Left colon (tissue), 2 donors: ENCODE data around the gene GPR135. TPM values are rescaled to one million over a fixed set of nuclear protein-coding genes. Genes with fewer than 3 reads are reported as not detected.
"Not testable (repeated sequence)": the region's sequence is repeated elsewhere in the genome, so short reads cannot be mapped to it uniquely, and the experiment has no call there.

ENCODE experiments used
- ATAC-seq: fragments of 200-7000 bp; cut with Tn5 transposase; one replicate; pipeline ENCODE4 v1.9.1; 2020; ENCODE audit warnings: mild to moderate bottlenecking, moderate library complexity
- DNase-seq, 2 donors: peaks; one replicate each; pipeline ENCODE4 v3.0.0-alpha.2; 2020
- intact Hi-C, 2 donors: fragments of 100-400 bp; cut with DNase I in 1 of 2; cut with micrococcal nuclease in 1 of 2; formaldehyde crosslinking; loops; one replicate each; pipeline versions ENCODE4 v1.11.2 to v1.14.0; 2022; cut with DNase I, micrococcal nuclease
- total RNA-seq, 2 donors: library from RNA; stranded (reverse); fragmentation: NEBNext Ultra II Directional; extraction: Animal tissue kit (Norgen Biotek cat#: 25700); gene quantifications; one replicate each; pipeline ENCODE4 v1.2.1, GENCODE V29; 2021
- donor health status: DM: no; HTN: no; CAD: no.
- donor health status: DM: yes; HTN: yes; CAD: no.

Gene GPR135
- total RNA-seq, 2 donors from 2014 or later: 1.5 to 2.0 TPM

DNA sequence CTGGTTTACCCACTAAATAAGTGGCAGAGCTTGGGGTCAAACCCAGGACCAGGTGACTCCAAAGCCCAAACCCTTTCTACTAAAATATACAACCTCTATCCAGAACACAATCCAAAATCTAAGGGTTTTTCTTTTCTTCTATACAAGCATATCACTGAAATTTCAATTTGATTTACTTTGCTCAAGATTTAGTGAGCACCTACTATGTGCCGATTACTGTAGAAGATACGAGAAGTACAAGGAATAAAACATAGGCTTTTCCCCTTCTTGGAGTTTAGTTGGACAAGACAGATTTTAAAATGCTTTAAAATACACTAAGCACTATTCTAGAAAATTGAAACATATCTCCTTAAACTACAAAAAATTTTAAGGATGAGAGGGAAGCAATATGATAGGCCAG is 16.2 kb upstream of the GPR135 start:
- intact Hi-C loops: no loop called here
- no peak for ATAC-seq
- DNase-seq: no peak

- no peak for DNase-seq
- ATAC-seq: no peak
- intact Hi-C loops: no loop called here
Observed at GRCh38 chr14:59480166-59480565, 15.0 kb upstream of the GPR135 start.

GRCh38 chr14:59478540-59478939 is 13.4 kb upstream of the GPR135 start:
- no peak for DNase-seq
- intact Hi-C loops: no loop called here
- no peak for ATAC-seq

- no peak for ATAC-seq
- no peak for DNase-seq
Observed at GRCh38 chr14:59475709-59476108, 10.5 kb upstream of the GPR135 start.

GRCh38 chr14:59474172-59474571 is 9.0 kb upstream of the GPR135 start:
- intact Hi-C loops: no loop called here
- ATAC-seq: no peak
- no peak for DNase-seq

More at GRCh38 chr14:59475709-59476108, 10.5 kb upstream of the GPR135 start:
- intact Hi-C loops: no loop called here

DNA sequence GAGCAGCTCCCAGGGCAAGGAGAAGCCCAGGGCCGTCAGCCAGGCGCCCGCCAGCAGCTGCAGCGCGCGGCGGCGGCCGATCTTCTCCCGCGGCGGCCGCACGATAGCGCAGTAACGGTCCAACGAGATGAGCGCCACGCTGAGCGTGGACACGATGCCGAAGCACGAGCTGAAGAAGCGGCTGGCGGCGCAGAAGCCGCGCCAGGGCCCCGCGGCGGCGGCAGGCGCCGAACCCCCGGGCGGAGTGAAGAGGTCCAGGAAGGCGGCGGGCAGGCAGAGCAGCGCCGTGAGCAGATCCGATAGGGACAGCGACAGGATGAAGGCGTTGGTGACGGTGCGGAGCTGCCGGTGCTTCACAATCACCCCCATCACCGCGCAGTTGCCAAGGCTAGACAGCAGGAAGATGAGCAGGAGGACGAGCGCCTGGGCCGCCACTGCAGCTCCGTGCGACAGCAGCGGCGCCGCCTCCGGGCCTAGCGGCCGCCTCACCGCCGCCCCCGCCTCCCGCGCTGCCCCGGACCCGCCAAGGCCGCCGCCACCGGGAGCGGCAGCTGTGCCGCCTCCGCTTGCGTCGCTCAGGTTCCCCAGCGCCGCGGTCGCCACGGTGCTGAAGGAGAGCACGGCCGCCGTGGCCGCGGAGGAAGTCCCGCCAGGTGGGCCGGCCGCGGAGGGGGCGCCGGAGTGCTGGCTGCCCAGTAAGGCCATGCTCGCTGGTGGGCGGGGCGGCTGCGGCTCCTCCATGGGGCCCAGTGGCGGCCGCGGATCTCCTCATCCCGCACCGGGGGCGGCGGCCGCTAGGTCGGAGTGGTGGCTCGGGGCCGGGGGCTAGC is 479 bp downstream of the GPR135 start:
- peak; percentile 49 to 75 for DNase-seq
- intact Hi-C loops: no loop called here
- peak; percentile 79 for ATAC-seq

- ATAC-seq (no peak), DNase-seq (peak in 1 of 2 donors; percentile 26)
- intact Hi-C loops: no loop called here
Observed at GRCh38 chr14:59463787-59464485, 1.2 kb downstream of the GPR135 start.

GRCh38 chr14:59461891-59462290 is 3.3 kb downstream of the GPR135 start:
- intact Hi-C loops: no loop called here
- no peak for DNase-seq
- ATAC-seq: no peak

GRCh38 chr14:59460378-59460777 is 4.8 kb downstream of the GPR135 start:
- DNase-seq (no peak), ATAC-seq (no peak)
- intact Hi-C loops: no loop called here

- intact Hi-C loops: no loop called here
- ATAC-seq (no peak), DNase-seq (no peak)
Observed at GRCh38 chr14:59458486-59458885, 6.7 kb downstream of the GPR135 start.

GRCh38 chr14:59455411-59455810 is 9.8 kb downstream of the GPR135 start:
- intact Hi-C loops: no loop called here
- ATAC-seq: no peak
- DNase-seq: no peak

- ATAC-seq: no peak
- intact Hi-C loops: no loop called here
Observed at GRCh38 chr14:59454139-59454538, 11.0 kb downstream of the GPR135 start.

DNA sequence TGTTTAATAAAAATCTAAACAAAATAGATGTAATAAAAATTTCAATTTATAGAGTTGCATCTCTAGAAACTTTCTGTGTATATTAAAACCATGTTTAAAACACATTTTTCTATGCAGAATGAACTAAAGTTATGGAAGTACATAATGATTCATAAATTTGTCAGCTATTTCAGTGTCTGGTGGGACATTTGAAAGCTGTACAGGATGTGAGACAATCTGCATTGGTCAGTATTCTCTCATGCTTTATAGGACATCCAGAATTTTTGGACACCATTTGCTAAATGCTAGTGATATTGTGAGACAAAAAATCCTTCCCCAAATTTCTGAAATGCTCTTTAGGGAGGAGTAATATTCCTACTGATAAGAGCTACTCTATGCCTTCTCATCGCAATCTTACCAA is 13.3 kb downstream of the GPR135 start:
- DNase-seq (no peak), ATAC-seq (no peak)
- intact Hi-C loops: no loop called here

More at GRCh38 chr14:59454139-59454538, 11.0 kb downstream of the GPR135 start:
- DNase-seq: no peak

GRCh38 chr14:59450716-59451115 is 14.5 kb downstream of the GPR135 start:
- DNase-seq: no peak
- intact Hi-C loops: no loop called here
- ATAC-seq: no peak

DNA sequence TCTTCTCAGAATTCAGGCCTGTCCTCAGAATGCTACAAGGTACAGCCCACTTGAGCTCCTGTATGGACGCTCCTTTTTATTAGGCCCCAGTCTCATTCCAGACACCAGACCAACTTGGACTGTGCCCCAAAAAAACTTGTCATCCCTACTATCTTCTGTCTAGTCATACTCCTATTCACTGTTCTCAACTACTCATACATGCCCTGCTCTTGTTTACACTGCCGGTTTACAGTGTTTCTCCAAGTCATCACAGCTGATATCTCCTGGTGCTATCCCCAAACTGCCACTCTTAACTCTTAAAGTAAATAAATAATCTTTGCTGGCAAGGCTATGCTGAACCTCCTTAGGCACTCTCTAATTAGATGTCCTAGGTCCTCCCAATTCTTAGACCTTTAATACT is 16.5 kb downstream of the GPR135 start:
- ATAC-seq, intact Hi-C loops, DNase-seq: not testable (repeated sequence)

- no peak for ATAC-seq
- DNase-seq: no peak
- intact Hi-C loops: no loop called here
Observed at GRCh38 chr14:59439256-59439965, 25.8 kb downstream of the GPR135 start.

- intact Hi-C loops: no loop called here
- no peak for DNase-seq
- no peak for ATAC-seq
Observed at GRCh38 chr14:59438195-59438647, 27.0 kb downstream of the GPR135 start.

DNA sequence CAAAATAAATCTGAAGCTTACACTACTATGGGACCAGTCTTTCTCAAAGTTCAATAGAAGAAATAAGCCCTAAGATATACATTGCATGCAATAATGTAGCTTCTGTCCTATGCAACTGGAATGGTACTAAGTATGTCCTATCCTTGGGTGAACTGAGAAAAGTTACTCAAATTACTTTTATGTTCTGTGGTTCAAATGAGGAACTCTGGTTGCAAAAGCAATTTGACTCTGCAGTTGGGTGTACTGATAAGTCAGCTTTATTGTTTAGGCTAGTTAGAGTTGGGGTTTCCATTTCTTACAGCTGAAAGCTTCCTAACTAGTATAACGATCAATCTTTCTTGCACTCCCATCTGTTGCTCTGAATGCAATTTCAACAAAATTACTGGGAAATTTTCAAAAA is 29.2 kb downstream of the GPR135 start:
- DNase-seq (no peak), ATAC-seq (no peak)
- intact Hi-C loops: no loop called here

DNA sequence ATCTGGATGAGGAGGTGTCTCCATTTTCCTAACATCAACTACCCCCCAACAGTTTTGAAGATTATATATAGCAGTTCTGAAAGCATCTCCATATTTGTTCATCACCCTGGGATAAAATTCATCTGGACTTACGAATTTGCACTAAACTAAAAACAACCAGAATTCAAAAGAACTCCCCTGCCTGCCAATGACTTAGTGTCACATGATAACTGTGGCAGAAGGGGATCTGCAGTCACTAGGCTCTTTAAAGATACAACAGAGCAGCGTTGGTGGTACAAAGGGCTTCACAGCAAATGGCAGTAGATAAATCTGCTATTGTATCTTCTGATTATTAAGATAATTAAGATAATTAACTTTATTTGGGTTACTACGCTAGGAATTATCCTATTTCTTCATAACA is 30.1 kb downstream of the GPR135 start:
- intact Hi-C loops: no loop called here
- DNase-seq (no peak), ATAC-seq (no peak)

- intact Hi-C loops: no loop called here
- no peak for ATAC-seq
- no peak for DNase-seq
Observed at GRCh38 chr14:59429790-59430189, 35.4 kb downstream of the GPR135 start.
